Gastroesophageal sphincter (tissue), 3 donors: Measurements from ENCODE around the gene ACR.

Experiments used
- CTCF ChIP-seq, 4 experiments: fragments of 200-600 bp in 2 of 4; fragments of 450-650 bp in 2 of 4; sonication (generic) in 1 of 4; IDR thresholded peaks; one replicate each; pipeline ENCODE4 v1.5.1; 2017 to 2019; ENCODE audit warnings: antibody characterized with exemption in 4 of 4, mild to moderate bottlenecking in 2 of 4, moderate library complexity in 2 of 4
- POLR2AphosphoS5 ChIP-seq: sonication (generic); formaldehyde crosslinking; IDR thresholded peaks from one replicate; pipeline ENCODE4 v1.6.1; 2017; ENCODE audit warnings: antibody characterized with exemption

GRCh38 chr22:50735739-50736030 lies 2.3 kb upstream of the ACR start:
- TF ChIP-seq CTCF (IDR thresholded peaks at IDR 0.05) (no peak), POLR2AphosphoS5 (no peak)
